HG03139 (cell line): ENCODE measurements around the gene GARIN5A.

ENCODE experiments used
- ATAC-seq: cut with Tn5 transposase; IDR thresholded peaks from one replicate; pipeline ENCODE4 v1.9.1; 2021; ENCODE audit not compliant: unreplicated experiment

GARIN5A gene

GRCh38 chr19:50509366-50509765 is 32.7 kb upstream of the GARIN5A start:
- no peak for ATAC-seq

- no peak for ATAC-seq
Observed at GRCh38 chr19:50508843-50509190, 32.2 kb upstream of the GARIN5A start.

GRCh38 chr19:50507376-50507775 is 30.7 kb upstream of the GARIN5A start:
- no peak for ATAC-seq

- no peak for ATAC-seq
Observed at GRCh38 chr19:50506700-50507099, 30.1 kb upstream of the GARIN5A start.

GRCh38 chr19:50505856-50506611 is 29.4 kb upstream of the GARIN5A start:
- no peak for ATAC-seq

- ATAC-seq: no peak
Observed at GRCh38 chr19:50501568-50502475, 25.2 kb upstream of the GARIN5A start.

GRCh38 chr19:50501186-50501567 is 24.5 kb upstream of the GARIN5A start:
- ATAC-seq: no peak

- no peak for ATAC-seq
Observed at GRCh38 chr19:50500753-50501151, 24.1 kb upstream of the GARIN5A start.

- ATAC-seq: no peak
Observed at GRCh38 chr19:50500060-50500752, 23.6 kb upstream of the GARIN5A start.

- ATAC-seq: no peak
Observed at GRCh38 chr19:50498219-50499056, 21.8 kb upstream of the GARIN5A start.

- ATAC-seq: no peak
Observed at GRCh38 chr19:50497022-50497405, 20.4 kb upstream of the GARIN5A start.

- no peak for ATAC-seq
Observed at GRCh38 chr19:50496189-50497021, 19.8 kb upstream of the GARIN5A start.

GRCh38 chr19:50495020-50495531 is 18.4 kb upstream of the GARIN5A start:
- ATAC-seq: no peak

- ATAC-seq: no peak
Observed at GRCh38 chr19:50494186-50495019, 17.8 kb upstream of the GARIN5A start.

- ATAC-seq: no peak
Observed at GRCh38 chr19:50493171-50493570, 16.5 kb upstream of the GARIN5A start.

- no peak for ATAC-seq
Observed at GRCh38 chr19:50492303-50493052, 15.8 kb upstream of the GARIN5A start.

GRCh38 chr19:50490991-50491472 is 14.4 kb upstream of the GARIN5A start:
- ATAC-seq: no peak

- ATAC-seq: no peak
Observed at GRCh38 chr19:50490411-50490811, 13.8 kb upstream of the GARIN5A start.
